ENCODE data around the gene CACNG7. TPM values are rescaled to one million over a fixed set of nuclear protein-coding genes. Genes with fewer than 3 reads are reported as not detected.

CACNG7 gene
- total RNA-seq, 1 experiment from 2014 or later: not detected

- Histone ChIP-seq H3K27ac (ENCODE audit: low read depth, low read length) (no peak overlapping the region), H3K36me3 (ENCODE audit: control insufficient read depth in 1 of 2, insufficient read depth in 2 of 2, low read length in 2 of 2) (no peaks in the 10 kb centered on the region), H2AFZ (ENCODE audit: low read depth, low read length, poor library complexity, severe bottlenecking) (no peak overlapping the region), H3K4me2 (ENCODE audit: low read length) (no peak overlapping the region), H4K20me1 (ENCODE audit: insufficient read depth) (no peaks in the 10 kb centered on the region), H3K79me2 (ENCODE audit: insufficient read depth, low read length) (no peaks in the 10 kb centered on the region), H3K9me3 (ENCODE audit: control insufficient read depth in 1 of 2, insufficient read depth in 1 of 2, low read depth in 1 of 2, low read length in 2 of 2) (no peaks in the 10 kb centered on the region), H3K9ac (ENCODE audit: low read length) (no peak overlapping the region), H3K9me2 (ENCODE audit: insufficient read depth) (no peaks in the 10 kb centered on the region), H3K4me1 (ENCODE audit: control insufficient read depth in 1 of 2, insufficient read depth in 2 of 2, low read length in 2 of 2) (peaks cover 10 to 18% of the 10 kb centered on the region in 2 experiments), H3K27me3 (ENCODE audit: insufficient read depth, low read length) (no peaks in the 10 kb centered on the region), H3K4me3 (replicated peaks in 1 of 2; ENCODE audit: low read depth in 1 of 2, low read length in 2 of 2) (no peak overlapping the region)
- intact Hi-C loops (cut with micrococcal nuclease): no loop called here
- ChIA-PET RAD21 (ENCODE audit: low non-redundant PET in 1 of 2, low total read pairs in 2 of 2, uncharacterized antibody in 2 of 2, unreplicated experiment in 2 of 2) (no interaction called here), POLR2A (no interaction called here), CTCF (no interaction called here)
- ATAC-seq (no peak), DNase-seq (ENCODE audit: low read depth, low spot score) (no peak)
- no TSS peak for BruUV-seq (replicated peaks)
- no peak for TF ChIP-seq EZH2phosphoT487 (IDR thresholded peaks at IDR 0.05; ENCODE audit: borderline replicate concordance)
- no peak for TF ChIP-seq ATF3 (IDR thresholded peaks at IDR 0.05)
- no peak for TF ChIP-seq POLR2AphosphoS5 (IDR thresholded peaks at IDR 0.05; ENCODE audit: low read depth, low read length)
- no peak for TF ChIP-seq ELF1 (IDR thresholded peaks at IDR 0.05; ENCODE audit: borderline replicate concordance, low read depth)
- no peak for TF ChIP-seq ZBTB33 (IDR thresholded peaks at IDR 0.05; ENCODE audit: extremely low read depth, insufficient replicate concordance, low read length)
- no peak for TF ChIP-seq EGR1 (IDR thresholded peaks at IDR 0.05; ENCODE audit: low read depth)
- TF ChIP-seq JUND (IDR thresholded peaks at IDR 0.05): no peak
- TF ChIP-seq REST (IDR thresholded peaks at IDR 0.05; ENCODE audit: low read depth): no peak
- TF ChIP-seq, protein P1, sequence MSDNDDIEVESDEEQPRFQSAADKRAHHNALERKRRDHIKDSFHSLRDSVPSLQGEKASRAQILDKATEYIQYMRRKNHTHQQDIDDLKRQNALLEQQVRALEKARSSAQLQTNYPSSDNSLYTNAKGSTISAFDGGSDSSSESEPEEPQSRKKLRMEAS (IDR thresholded peaks at IDR 0.05): no peak
Observed at GRCh38 chr19:53985863-53986262, 76.8 kb downstream of the CACNG7 start.

Data from HCT116 (cell line).